ENCODE data around the gene FBXL4. TPM values are rescaled to one million over a fixed set of nuclear protein-coding genes. Genes with fewer than 3 reads are reported as not detected.

The FBXL4 gene
- total RNA-seq, 4 donors from 2014 or later: 33.1 to 49.9 (median 42.8) TPM

- TF ChIP-seq POLR2A (IDR thresholded peaks at IDR 0.05): no peak
- TF ChIP-seq CTCF (IDR thresholded peaks at IDR 0.05): no peak
- DNase-seq: no peak
- no peaks in the 10 kb centered on the region for H3K27me3 ChIP-seq
- intact Hi-C loops (cut with DNase I): no loop called here
- no peaks in the 10 kb centered on the region for H3K9me3 ChIP-seq
- WGBS, 2 donors: 96 to 98% methylated on average over 6 of the region's 6 CpGs
- no peak overlapping the region for H3K27ac ChIP-seq
- H3K4me3 ChIP-seq (replicated peaks in 1 of 3): no peak overlapping the region
- H3K36me3 ChIP-seq: no peaks in the 10 kb centered on the region
- H3K4me1 ChIP-seq: no peaks in the 10 kb centered on the region
These were observed 83.2 kb downstream of the FBXL4 start for GRCh38 chr6:98864497-98864896.

GRCh38 chr6:98848539-98849242 is 99.1 kb downstream of the FBXL4 start:
- 56 to 65% methylated on average over 15 to 18 of the region's 18 CpGs for whole genome bisulfite sequencing, 2 donors
- DNase-seq: no peak
- H3K27ac ChIP-seq: no peak overlapping the region
- H3K4me1 ChIP-seq: peaks cover 20 to 29% of the 10 kb centered on the region in 2 donors
- H3K27me3 ChIP-seq: peaks cover 31% of the 10 kb centered on the region
- intact Hi-C loops (cut with DNase I): no loop called here
- H3K4me3 ChIP-seq (replicated peaks in 1 of 3): no peak overlapping the region
- no peaks in the 10 kb centered on the region for H3K36me3 ChIP-seq
- H3K9me3 ChIP-seq: no peaks in the 10 kb centered on the region
- TF ChIP-seq POLR2A (IDR thresholded peaks at IDR 0.05) (no peak), CTCF (IDR thresholded peaks at IDR 0.05) (no peak)

GRCh38 chr6:98847779-98848538 is 99.8 kb downstream of the FBXL4 start:
- H3K9me3 ChIP-seq: no peaks in the 10 kb centered on the region
- 6% methylated on average over 13 to 16 of the region's 51 CpGs for WGBS, 2 donors
- no peak overlapping the region for H3K27ac ChIP-seq
- DNase-seq: no peak
- TF ChIP-seq CTCF (IDR thresholded peaks at IDR 0.05) (no peak), POLR2A (IDR thresholded peaks at IDR 0.05) (no peak)
- peaks cover 20 to 29% of the 10 kb centered on the region in 2 donors for H3K4me1 ChIP-seq
- no peaks in the 10 kb centered on the region for H3K36me3 ChIP-seq
- intact Hi-C loops (cut with DNase I): no loop called here
- H3K4me3 ChIP-seq (replicated peaks in 1 of 3): no peak overlapping the region
- H3K27me3 ChIP-seq: peaks cover 37% of the 10 kb centered on the region

- H3K36me3 ChIP-seq: no peaks in the 10 kb centered on the region
- intact Hi-C loops (cut with DNase I): no loop called here
- no peaks in the 10 kb centered on the region for H3K9me3 ChIP-seq
- no peak for DNase-seq
- peaks cover 20 to 29% of the 10 kb centered on the region in 2 donors for H3K4me1 ChIP-seq
- peaks cover 42% of the 10 kb centered on the region for H3K27me3 ChIP-seq
- no peak overlapping the region for H3K4me3 ChIP-seq (replicated peaks in 1 of 3)
- no peak for TF ChIP-seq CTCF (IDR thresholded peaks at IDR 0.05)
- TF ChIP-seq POLR2A (IDR thresholded peaks at IDR 0.05): no peak
- H3K27ac ChIP-seq: no peak overlapping the region
- 28 to 29% methylated on average over 11 of the region's 11 CpGs for WGBS, 2 donors
These were observed 100.3 kb downstream of the FBXL4 start for GRCh38 chr6:98847416-98847778.

GRCh38 chr6:98846021-98846380 is 101.7 kb downstream of the FBXL4 start:
- intact Hi-C loops (cut with DNase I): no loop called here
- Histone ChIP-seq H3K27me3 (peaks cover 46% of the 10 kb centered on the region), H3K4me3 (replicated peaks in 1 of 3) (no peak overlapping the region), H3K36me3 (no peaks in the 10 kb centered on the region), H3K9me3 (no peaks in the 10 kb centered on the region), H3K27ac (no peak overlapping the region), H3K4me1 (peaks cover 20 to 29% of the 10 kb centered on the region in 2 donors)
- DNase-seq: no peak
- TF ChIP-seq CTCF (IDR thresholded peaks at IDR 0.05): no peak
- TF ChIP-seq POLR2A (IDR thresholded peaks at IDR 0.05): no peak
- 54 to 57% methylated on average over 3 of the region's 3 CpGs for WGBS, 2 donors
